Measurements from ENCODE around the gene TPRG1L. TPM values are rescaled to one million over a fixed set of nuclear protein-coding genes. Genes with fewer than 3 reads are reported as not detected.

Gene TPRG1L
- total RNA-seq, 4 donors from 2014 or later = 27.9 to 44.7 (median 33.2) TPM

- TF ChIP-seq POLR2A (IDR thresholded peaks at IDR 0.05) (no peak), CTCF (IDR thresholded peaks at IDR 0.05) (no peak)
- Histone ChIP-seq H3K4me1 (peaks cover 18 to 23% (median 22%) of the 10 kb centered on the region in 3 donors), H3K27me3 (peaks cover 0 to 77% (median 2%) of the 10 kb centered on the region in 4 donors), H3K36me3 (no peaks in the 10 kb centered on the region), H3K9me3 (no peaks in the 10 kb centered on the region), H3K27ac (no peak overlapping the region), H3K4me3 (peak overlapping the region in 2 of 4 donors; percentile 45 to 68)
- DNase-seq = no peak
- intact Hi-C loops (cut with DNase I) = no loop called here
- WGBS, 2 donors = 0 to 40% methylated on average over 1 of the region's 7 CpGs
Observed at GRCh38 chr1:3612123-3612522, 12.7 kb upstream of the TPRG1L start.

GRCh38 chr1:3614755-3615742 lies 9.8 kb upstream of the TPRG1L start:
- no peaks in the 10 kb centered on the region for H3K9me3 ChIP-seq
- H3K27ac ChIP-seq = no peak overlapping the region
- H3K4me1 ChIP-seq = peaks cover 17 to 35% (median 21%) of the 10 kb centered on the region in 3 donors
- H3K36me3 ChIP-seq = no peaks in the 10 kb centered on the region
- H3K4me3 ChIP-seq = no peak overlapping the region
- TF ChIP-seq POLR2A (IDR thresholded peaks at IDR 0.05) (no peak), CTCF (IDR thresholded peaks at IDR 0.05) (peak in 5 of 6 experiments; percentile 49 to 72 (median 54))
- 54 to 55% methylated on average over 17 to 19 of the region's 20 CpGs for WGBS, 2 donors
- intact Hi-C loops (cut with DNase I) = loop anchor here (5.0 kb wide), 2 partner anchors 48 to 123 kb away; no protein-coding TSS in a partner anchor
- H3K27me3 ChIP-seq = peaks cover 0 to 53% (median under 1%) of the 10 kb centered on the region in 4 donors
- DNase-seq = no peak

GRCh38 chr1:3616861-3617260 lies 8.0 kb upstream of the TPRG1L start:
- no peak overlapping the region for H3K27ac ChIP-seq
- no peak overlapping the region for H3K4me3 ChIP-seq
- TF ChIP-seq CTCF (IDR thresholded peaks at IDR 0.05) = no peak
- no peak for TF ChIP-seq POLR2A (IDR thresholded peaks at IDR 0.05)
- H3K36me3 ChIP-seq = no peaks in the 10 kb centered on the region
- intact Hi-C loops (cut with DNase I) = loop anchor here (5.0 kb wide), 2 partner anchors 50 to 125 kb away; no protein-coding TSS in a partner anchor
- 77 to 86% methylated on average over 4 to 5 of the region's 9 CpGs for WGBS, 2 donors
- peaks cover 0 to 35% (median 0%) of the 10 kb centered on the region in 4 donors for H3K27me3 ChIP-seq
- no peak for DNase-seq
- H3K9me3 ChIP-seq = no peaks in the 10 kb centered on the region
- peaks cover 1 to 21% (median 6%) of the 10 kb centered on the region in 3 donors for H3K4me1 ChIP-seq

- no peaks in the 10 kb centered on the region for H3K9me3 ChIP-seq
- no peak for TF ChIP-seq CTCF (IDR thresholded peaks at IDR 0.05)
- TF ChIP-seq POLR2A (IDR thresholded peaks at IDR 0.05) = no peak
- no peaks in the 10 kb centered on the region for H3K36me3 ChIP-seq
- DNase-seq = no peak
- peaks cover 0 to 25% (median 0%) of the 10 kb centered on the region in 4 donors for H3K27me3 ChIP-seq
- no peak overlapping the region for H3K4me3 ChIP-seq
- intact Hi-C loops (cut with DNase I) = loop anchor here (5.0 kb wide), 2 partner anchors 51 to 126 kb away; no protein-coding TSS in a partner anchor
- WGBS, 2 donors = 81 to 96% methylated on average over 8 to 13 of the region's 18 CpGs
- no peak overlapping the region for H3K27ac ChIP-seq
- H3K4me1 ChIP-seq = peaks cover 3 to 24% (median 5%) of the 10 kb centered on the region in 3 donors
Observed at GRCh38 chr1:3617806-3618345, 6.9 kb upstream of the TPRG1L start.

Data from esophagus squamous epithelium (tissue), 5 donors.